NAMALWA (cell line): ENCODE results near the gene ADNP.
"Not testable (repeated sequence)": the region's sequence is repeated elsewhere in the genome, so short reads cannot be mapped to it uniquely, and the experiment has no call there.

Experiments
- DNase-seq: peaks from one replicate; pipeline ENCODE4 v3.0.0-alpha.2; 2015; ENCODE audit warnings: low spot score

Gene ADNP

DNA sequence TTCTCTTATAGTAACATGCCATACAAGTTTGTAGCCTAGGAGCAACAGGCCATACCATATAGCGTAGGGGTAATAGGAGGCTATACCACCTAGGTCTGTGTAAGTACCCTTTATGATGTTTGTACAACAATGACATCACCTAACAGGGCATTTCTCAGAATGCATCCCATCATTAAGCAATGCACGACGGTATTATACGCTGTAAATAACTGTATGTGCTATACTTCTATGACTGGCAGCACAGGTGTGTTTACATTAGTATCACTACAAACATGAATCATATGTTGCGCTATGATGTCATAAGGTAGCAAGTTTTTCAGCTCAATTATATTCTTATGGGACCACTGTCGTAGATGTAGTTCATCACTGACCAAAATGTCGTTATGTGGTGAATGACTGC is 31.0 kb downstream of the ADNP start:
- DNase-seq = no peak

DNA sequence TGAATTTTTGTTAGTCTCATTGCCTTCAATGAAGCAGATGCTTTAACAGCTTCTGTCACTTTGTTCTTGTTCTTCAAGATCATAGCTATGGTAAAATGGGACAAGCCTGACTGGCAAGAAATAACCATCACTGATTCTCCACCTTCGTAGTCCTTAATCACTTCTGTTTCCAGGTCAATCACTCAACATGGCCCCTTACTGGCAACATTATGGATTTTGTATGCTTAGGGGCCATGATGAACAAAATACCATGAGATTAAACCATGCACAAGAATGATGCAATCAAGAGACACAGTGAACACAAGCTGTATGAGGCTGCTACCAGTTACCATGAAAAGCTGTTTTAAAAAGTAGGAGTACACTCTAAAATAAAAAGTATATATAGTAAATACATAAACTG is 32.8 kb downstream of the ADNP start:
- DNase-seq = no peak

DNA sequence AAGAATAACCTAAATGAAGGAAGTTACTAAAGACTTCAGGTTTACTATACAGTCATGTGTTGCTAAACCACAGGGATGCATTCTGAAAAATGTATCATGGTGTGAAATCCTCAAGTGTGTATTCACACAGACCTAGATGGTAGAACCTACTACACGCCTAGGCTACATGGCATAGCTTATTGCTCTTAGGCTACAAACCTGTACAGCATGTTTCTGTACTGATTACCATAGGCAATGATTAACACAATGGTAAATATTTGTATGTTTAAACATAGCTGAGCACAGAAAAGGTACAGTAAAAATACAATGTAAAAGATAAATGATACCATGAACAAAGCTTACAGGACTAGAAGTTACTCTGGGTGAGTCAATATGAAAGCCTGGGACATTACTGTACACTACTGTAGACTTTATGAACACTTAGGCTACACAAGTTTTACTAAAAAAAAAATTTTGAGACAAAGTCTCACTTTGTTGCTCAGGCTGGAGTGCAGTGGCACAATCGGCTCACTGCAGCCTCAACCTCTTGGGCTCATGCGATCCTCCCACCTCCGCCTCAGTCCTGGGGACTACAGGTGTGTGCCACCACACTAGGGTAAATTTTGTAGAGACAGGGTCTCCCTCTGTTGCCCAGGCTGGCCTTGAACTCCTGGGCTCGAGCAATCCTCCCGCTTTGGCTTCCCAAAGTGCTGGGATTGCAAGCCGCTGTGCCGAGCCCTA is 36.0 kb downstream of the ADNP start:
- DNase-seq = no peak

DNA sequence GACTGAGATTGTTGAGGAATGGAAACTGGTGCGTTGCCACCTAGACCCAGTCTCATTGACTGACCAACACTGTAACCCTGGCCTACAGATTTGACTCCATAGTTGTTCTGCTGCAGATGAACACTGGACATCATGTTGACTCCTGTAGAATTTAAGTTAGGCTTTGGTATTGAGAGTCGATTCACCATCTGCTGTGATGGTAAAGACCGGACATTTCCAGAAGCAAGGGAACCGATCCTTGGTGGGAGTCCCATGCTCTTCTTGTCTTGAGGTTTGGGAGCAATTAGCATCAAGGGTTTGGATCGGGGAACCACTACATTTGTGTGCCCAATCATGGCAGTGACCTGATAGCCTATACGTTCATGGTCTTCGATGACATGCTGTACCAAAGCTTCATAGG is 37.6 kb downstream of the ADNP start:
- DNase-seq = no peak

DNA sequence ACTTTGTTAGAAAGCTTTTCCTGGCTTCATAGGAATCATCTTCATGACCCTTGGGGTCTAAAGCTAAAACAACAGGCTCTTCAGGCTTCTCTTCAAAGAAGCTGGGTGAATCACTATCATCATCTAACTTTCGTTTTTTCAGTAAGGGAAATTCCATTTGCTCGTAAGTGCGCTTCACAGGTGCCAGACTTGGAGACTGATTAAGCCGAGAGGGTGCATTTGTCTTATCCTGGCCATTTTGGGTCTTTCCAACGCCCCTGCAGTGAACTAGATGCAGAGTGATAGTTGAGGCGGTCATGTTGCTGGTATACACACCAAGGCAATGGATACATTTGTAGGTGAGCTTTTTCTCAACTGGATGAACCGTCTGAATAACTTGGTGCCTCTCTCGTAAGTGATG is 38.8 kb downstream of the ADNP start:
- no peak for DNase-seq

DNA sequence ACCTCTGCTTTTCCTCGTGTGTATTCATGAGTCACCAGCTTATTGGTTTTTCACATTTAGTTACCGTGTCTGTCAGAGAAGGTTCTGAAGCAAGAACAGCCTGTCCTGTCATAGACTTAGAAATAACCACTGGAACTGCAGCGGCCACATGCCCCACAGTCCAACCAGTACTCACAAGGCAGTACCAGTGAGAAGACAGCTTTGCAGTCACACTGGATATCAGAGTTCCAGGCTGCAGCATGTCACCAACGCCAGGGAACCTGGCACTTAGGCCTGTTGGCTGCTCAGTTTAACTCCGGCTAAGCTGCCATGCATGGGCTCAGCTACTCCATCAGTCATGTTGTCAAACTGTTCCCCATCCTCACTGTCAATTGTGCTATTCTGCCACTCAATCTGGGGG is 40.1 kb downstream of the ADNP start:
- DNase-seq = no peak

DNA sequence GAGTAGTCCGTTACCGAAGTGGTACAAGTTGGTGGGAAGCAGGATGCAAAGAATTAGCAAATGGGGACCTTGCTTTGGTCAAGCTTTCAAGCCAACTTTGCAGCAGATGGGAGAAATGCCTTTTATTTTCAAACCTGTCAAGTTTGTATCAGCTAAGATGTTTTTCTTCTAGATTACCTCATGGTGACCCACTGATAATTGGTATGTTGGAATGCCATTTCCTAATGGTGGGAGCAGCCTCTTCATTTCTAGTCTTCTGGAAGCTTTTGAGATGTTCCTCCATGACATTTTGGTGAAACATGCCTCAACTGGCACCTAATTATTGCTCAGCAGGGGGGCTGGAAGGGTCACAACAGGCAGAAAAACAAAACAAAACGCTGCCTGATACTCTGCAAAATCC is 43.7 kb downstream of the ADNP start:
- no peak for DNase-seq

DNA sequence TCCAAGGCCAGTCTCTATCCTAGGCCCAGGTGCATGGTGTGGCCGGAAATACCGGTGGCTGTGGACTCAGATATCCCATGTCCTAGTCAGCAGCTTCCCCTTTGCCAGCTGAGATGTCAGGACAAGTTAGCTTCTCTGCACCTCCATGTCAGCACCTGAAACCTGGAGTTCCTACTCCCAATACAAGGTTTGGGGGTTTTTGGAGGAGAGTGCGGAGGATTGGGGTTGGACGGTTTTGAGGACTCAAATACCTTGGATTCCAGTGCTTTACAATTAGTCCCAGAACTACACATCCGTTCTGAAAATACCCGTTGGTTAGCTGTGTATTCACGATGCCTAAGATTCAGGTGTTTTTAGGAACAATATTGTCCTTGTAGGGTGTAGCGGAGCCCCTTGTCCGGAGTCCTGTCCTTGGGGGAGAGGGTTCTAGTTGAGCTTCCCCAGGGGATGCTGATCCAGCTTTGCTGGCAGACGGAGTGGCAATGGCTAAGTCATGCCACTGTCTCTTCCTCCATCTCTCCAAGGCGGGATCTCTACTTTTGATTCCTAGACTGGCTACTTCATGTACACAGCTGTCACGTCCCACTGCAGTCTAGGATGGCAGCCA is 45.0 kb downstream of the ADNP start:
- no peak for DNase-seq

DNA sequence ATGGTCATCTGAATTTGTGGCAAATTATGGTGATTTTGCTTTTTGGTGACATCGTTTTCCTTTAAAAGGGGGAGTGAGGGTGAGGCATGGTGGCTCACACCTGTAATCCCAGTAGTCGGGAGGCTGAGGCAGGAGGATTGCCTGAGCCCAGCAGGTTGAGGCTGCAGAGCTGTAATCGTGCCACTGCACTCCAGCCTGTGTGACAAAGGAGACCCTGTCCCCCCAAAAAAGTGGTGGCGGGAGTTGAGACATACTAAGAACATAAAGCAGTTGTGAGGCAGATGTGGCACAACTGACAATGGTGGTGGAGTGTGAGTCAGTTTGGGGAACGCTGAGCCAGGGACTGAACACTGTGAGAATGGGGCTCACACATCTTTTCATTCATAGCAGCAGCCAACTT is 45.5 kb downstream of the ADNP start:
- DNase-seq = no peak

DNA sequence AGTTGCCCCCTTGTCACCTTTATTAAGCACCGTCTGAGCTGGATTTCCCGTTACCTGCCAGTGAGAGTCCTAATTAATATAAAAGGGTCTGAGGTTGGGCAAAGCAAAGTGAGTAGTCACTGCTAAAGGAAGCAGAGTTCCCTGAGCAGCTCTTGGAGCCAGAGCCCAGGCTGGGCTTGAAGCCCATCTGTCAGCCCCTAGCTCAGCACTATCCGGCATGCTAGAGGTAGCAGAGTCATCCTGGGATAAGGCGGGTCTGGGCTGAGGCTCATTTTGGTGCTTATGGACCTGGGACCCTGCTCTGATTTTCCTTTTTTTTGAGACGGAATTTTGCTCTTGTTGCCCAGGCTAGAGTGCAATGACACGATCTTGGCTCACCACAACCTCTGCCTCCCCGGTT is 46.2 kb downstream of the ADNP start:
- DNase-seq = no peak

DNA sequence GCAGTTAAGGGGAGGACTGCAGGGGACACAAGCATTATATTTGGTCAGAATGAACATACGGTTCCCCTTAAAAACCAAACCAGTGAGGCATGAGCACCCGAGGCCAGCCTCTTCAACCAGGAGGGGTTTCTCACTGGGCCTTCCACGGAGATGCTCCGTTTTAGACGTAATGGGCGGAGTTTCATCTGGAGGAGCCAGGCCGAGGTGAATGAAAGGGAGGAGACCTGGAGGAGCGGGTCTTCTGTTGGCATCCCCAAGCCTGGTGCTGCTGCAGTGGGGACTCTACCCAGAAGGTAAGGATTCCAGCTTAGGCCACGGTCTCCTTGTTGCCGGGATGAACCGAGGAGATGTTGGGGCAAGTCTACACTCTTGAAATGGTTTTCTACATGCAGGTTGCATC is 47.4 kb downstream of the ADNP start:
- no peak for DNase-seq

DNA sequence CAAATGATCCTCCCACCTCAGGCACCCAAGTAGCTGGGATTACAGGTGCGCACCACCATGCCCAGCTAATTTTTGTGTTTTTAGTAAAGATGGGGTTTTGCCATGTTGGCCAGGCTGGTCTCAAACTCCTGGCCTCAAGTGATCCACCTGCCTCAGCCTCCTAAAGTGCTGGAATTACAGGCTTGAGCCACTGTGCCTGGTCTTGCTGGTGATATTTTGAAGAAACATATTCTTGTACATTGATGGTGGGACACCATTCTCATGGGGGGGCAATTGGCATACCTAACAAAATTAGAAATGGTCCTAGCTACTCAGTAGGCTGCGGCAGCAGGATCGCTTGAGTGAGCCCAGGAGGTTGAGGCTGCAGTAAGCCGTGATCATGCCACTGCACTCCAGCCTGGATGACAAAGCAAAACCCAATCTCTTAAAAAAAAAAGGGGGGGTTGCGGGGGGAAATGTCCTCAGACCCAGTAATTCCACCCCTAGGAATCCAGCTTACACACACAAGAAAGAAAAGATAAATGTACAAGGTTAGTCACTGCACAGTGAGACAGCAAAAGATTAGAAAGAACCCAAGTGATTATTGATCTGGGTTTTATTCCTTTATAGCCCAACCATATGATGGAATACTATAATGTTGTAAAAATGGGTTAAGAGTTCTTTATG is 49.3 kb downstream of the ADNP start:
- not testable (repeated sequence) for DNase-seq

DNA sequence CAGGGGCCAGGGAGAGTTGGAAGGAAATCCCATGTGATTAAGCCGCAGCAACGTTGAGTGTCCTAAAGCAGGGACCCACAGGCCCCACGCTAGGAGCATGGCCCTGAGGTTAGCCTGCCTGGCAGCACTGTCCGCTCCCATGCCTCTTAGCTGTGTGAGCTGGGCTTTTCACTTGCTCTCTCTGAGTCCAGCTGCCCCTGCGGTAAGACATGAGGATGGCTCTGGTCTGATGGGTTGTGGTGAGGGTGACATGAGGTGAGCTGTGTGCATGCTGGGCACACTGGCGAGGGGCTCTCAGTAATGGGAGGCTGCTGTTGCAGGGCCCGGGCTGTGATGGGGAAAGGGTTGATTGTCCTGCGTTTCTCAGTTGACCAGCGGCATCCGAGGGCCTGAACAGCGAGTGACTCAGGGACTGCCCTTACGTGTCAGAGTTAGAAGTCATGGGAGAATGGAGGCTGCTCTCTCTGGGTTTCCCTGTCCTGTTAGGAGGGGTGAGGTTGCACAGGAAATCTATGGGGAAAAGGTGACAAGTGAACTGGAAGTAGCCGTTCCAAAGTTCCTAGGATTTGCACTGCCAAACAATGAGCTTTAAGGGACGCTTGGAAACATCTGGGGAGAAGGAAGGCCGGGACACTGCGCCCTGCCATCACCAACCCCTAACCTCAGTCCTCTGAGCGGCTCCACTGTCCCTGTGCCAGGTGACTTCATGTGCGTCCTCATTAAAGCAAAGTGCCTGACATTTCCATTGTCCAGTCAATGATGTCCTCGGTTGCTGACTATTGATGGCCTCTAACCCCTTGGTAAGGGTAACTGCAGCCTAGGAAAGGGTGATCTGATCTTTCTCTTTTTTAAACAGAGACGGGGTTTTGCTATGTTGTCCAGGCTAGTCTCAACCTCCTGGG is 51.3 kb downstream of the ADNP start:
- DNase-seq = no peak

DNA sequence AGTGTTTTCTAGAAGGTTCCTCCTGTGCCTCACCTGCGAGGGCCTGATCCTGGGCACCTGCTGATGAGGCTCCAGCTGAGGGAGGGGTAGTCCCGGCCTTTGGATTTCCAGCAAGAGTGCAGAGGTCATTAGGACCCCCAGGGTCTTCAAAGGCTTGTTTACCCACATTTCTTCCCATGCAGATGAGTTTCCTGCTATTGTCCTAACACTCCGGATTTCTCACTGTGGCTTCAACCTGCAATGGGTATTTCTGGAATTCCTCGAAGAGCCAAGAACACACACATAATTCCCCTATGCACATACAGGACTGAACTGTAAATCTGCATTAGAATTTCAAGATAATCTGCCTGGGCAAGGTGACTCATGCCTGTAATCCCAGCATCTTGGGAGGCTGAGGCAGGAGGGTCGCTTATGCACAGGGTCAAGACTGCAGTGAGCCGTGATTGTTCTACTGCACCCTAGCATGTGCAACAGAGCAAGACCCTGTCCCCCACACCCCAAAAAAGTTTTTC is 53.9 kb downstream of the ADNP start:
- no peak for DNase-seq

DNA sequence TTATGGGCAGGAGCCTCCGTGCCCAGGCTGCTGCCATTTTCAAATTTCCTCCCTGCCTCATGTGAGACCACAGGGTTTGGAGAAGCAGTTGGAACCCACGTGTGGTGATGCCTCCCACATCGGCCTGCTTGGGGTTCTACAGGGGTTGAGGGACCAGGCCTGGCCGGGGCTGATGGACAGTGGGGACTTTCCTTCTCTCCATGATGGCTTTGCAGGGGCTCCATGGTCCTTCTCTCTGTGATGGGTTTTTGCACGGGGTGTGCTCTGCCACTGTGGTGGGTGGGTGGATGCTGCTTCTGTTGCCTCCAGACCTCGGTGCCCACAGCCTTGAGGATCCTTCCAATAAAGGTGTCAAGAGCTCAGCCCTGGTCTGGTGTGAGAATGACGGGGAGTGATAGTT is 54.4 kb downstream of the ADNP start:
- no peak for DNase-seq

DNA sequence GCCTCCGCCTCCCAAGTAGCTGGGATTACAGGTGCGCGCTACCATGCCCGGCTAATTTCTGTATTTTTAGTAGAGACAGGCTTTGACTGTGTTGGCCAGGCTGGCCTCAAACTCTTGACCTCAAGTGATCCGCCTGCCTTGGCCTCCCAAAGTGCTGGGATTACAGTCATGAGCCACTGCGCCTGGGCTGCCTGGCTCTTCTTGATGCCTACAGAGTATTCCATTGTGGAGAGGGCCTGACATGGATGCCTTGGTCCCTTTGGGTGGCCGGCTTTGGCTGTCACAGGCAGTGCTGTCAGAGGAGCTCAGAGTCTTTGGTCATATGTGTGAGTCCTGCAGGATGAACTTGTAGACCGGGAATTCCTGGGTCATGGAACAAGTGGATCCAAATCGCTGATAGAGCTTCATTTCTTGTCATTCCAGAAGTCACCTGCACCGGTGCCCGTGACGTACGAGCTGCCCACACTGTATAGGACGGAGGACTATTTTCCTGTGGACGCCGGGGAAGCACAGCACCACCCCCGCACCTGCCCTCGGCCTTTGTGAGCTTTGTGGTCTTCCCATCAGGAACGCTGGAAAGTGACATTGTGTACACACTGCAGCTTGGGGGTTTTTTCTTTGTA is 55.1 kb downstream of the ADNP start:
- no peak for DNase-seq

DNA sequence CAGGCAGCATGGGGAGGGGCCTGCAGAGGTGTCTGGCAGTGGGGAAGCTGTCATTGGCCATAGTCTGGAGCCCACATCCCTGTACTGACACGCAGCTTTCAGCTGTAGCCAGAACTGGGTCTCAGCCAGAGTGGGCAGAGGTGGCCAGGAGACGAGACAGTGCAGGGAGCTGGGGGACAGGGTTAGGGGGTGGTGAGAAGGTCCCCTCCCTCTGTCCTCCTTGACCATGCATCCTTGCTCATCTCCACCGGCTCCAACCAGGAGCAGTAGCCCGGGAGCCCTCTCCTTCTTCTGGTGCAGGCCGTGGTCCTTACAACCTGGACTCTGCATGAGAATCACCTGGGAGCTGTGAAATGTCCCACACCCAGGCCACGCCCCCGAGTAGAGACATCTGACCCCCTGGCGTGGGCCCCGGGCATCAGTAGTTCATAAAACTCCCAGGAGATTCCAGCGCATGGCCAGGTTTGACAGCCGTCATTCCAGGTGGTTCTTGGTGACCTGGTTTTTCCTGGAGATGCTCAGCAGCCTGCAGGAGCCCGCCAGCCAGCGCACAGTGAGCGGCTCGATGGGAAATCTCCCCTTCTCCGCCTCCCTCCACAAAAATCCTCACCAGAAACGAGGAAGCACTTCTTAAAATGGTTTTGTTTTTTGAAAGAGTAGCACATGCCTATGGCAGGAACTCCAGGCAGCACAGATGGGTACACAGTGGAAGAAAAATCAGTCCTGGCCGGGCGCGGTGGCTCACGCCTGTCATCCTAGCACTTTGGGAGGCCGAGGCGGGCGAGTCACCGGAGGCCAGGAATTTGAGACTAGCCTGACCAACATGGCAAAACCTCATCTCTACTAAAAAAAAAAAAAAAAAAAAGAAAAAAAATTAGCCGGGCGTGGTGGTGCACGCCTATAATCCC is 56.2 kb downstream of the ADNP start:
- DNase-seq = no peak

DNA sequence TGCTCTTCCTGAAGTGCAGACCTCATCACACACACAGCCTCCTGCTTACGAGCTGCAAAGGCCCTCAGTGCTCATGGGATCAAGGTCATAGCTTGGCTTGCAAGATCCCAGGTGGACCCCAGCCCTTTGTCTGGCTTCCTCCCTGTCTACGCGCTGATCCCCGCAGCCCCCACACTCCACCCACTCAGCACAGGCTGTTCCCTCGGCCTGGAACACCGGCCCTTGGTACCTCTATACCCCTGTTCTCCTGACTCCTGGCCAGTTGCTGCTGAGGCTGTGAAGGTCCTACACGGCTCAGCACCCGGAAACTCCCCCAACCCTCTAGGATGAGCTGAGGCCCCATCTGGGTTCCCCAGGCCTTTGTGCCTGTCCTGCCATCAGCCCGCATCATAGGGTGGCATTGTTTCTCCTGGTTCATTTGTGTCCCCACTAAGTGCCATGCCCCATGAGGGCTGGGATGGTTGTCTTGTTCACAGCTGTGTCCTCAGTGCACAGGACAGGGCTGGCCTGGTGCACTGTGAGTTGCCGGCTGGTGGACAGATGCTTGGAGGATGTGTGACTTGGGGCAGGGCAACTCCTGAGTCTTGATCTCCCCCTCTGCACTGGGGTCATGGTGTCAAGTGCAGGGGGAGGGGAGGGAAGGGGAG is 57.0 kb downstream of the ADNP start:
- no peak for DNase-seq

DNA sequence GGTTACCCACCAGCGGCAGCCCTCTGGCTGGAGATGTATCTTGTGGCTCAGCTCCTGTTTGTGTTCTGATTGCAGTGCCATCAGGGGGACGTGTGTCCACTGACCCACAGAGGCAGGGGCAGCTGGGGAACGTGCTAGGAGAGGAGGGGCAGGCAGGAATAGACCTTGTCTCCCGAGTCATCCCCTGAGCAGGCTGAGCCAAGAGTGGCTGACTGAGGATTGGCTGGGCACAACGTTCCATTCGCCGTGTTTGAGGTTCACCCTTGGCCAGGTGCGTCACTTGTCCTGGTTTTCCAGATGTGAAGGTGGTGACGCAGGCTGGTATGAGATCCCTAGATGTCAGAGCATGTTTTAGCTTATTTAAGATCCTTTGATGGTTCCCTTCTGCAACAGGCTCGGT is 57.7 kb downstream of the ADNP start:
- no peak for DNase-seq
